ENCODE data around the gene CD8A.

Gene CD8A

GRCh38 chr2:86806059-86806857, 15.5 kb upstream of the CD8A start:
- no peaks in the 10 kb centered on the region for H3K9me3 Mint-ChIP-seq
- peak overlapping the region; percentile 93 for H3K27ac Mint-ChIP-seq (ENCODE audit: low read depth)
- DNase-seq (ENCODE audit: low spot score in 2 of 2) (no peak), ATAC-seq (replicated peaks; ENCODE audit: extremely low read depth, poor library complexity, severe bottlenecking) (no peak)
- peak overlapping the region; percentile 87 for H3K4me3 Mint-ChIP-seq
- H3K27me3 Mint-ChIP-seq: no peaks in the 10 kb centered on the region
- H3K36me3 Mint-ChIP-seq (ENCODE audit: insufficient read depth): peaks cover 14% of the 10 kb centered on the region
- peaks cover 56% of the 10 kb centered on the region for H3K4me1 Mint-ChIP-seq

DNA sequence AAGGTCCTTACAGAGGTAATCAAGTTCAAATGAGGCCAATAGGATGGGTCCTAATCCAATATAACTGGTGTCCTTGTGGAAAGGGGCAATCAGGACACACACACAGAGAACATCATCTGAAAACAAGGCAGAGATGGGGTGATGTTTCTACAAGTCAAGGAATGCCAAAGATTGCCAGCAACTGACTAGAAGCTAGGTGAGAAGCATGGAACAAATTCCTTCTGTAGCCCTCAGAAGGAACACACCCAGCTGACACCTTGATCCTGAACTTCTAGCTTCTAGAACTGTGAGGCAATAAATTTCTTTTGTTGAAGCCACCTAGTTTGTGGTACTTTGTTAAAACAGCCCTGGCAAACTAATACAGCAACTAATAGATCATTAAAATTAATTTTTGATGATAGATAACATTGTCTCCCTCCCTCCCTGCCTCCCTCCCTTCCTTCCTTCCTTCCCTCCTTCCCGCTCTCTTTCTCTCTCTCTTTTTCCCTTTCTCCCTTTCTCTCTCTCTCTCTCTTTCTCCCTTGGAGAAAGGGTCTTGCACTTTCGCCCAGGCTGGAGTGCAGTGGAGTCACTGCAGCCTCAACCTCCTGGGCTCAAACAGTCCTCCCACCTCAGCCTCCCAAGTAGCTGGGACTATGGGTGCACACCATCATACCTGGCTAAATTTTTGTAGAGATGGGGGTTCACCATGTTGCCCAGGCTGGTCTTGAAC, 10.3 kb upstream of the CD8A start:
- Mint-ChIP-seq H3K27me3 (no peaks in the 10 kb centered on the region), H3K9me3 (peaks cover 14% of the 10 kb centered on the region), H3K36me3 (ENCODE audit: insufficient read depth) (peaks cover 10% of the 10 kb centered on the region), H3K27ac (ENCODE audit: low read depth) (no peak overlapping the region), H3K4me1 (peaks cover 18% of the 10 kb centered on the region), H3K4me3 (no peak overlapping the region)
- DNase-seq (ENCODE audit: low spot score in 2 of 2) (no peak), ATAC-seq (replicated peaks; ENCODE audit: extremely low read depth, poor library complexity, severe bottlenecking) (no peak)

- Mint-ChIP-seq H3K27me3 (no peaks in the 10 kb centered on the region), H3K4me1 (peaks cover 54% of the 10 kb centered on the region), H3K4me3 (peak overlapping the region; percentile 61), H3K9me3 (peaks cover 25% of the 10 kb centered on the region), H3K36me3 (ENCODE audit: insufficient read depth) (peaks cover 38% of the 10 kb centered on the region), H3K27ac (ENCODE audit: low read depth) (peak overlapping the region; percentile 96)
- ATAC-seq (replicated peaks; ENCODE audit: extremely low read depth, poor library complexity, severe bottlenecking) (peak; percentile 48), DNase-seq (ENCODE audit: low spot score in 2 of 2) (peak in 1 of 2 donors; percentile 36)
These were observed 4.1 kb upstream of the CD8A start for GRCh38 chr2:86794861-86795260.

- Mint-ChIP-seq H3K36me3 (ENCODE audit: insufficient read depth) (peaks cover 48% of the 10 kb centered on the region), H3K4me1 (peaks cover 57% of the 10 kb centered on the region), H3K27ac (ENCODE audit: low read depth) (peak overlapping the region; percentile 96), H3K9me3 (peaks cover 25% of the 10 kb centered on the region), H3K4me3 (peak overlapping the region; percentile 61), H3K27me3 (no peaks in the 10 kb centered on the region)
- DNase-seq (ENCODE audit: low spot score in 2 of 2) (peak in 1 of 2 donors; percentile 54), ATAC-seq (replicated peaks; ENCODE audit: extremely low read depth, poor library complexity, severe bottlenecking) (peak; percentile 31)
These were observed 3.0 kb upstream of the CD8A start for GRCh38 chr2:86793752-86794151.

DNA sequence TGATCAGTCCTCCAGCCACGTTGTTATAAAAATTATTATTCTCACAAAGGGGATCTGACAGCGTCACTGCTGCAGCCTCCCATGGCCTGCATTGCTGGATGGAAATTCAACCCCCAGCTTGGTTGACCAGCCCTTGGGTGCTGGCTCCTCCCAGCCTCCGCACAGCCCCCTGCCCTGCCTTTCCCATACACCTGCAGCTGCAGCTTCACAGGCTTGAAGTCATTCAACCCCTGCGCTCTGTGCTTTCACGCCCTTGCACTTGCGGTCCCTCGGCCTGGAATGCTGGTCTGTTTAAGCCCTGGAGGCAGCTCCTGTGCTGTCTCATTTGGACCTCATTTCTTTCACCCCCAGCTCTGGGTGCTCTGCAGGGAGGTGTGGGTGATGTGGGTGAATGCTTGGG, 860 bp upstream of the CD8A start:
- peaks cover 65% of the 10 kb centered on the region for H3K36me3 Mint-ChIP-seq (ENCODE audit: insufficient read depth)
- peaks cover 17% of the 10 kb centered on the region for H3K9me3 Mint-ChIP-seq
- peaks cover 70% of the 10 kb centered on the region for H3K4me1 Mint-ChIP-seq
- ATAC-seq (replicated peaks; ENCODE audit: extremely low read depth, poor library complexity, severe bottlenecking) (no peak), DNase-seq (ENCODE audit: low spot score in 2 of 2) (no peak)
- H3K27ac Mint-ChIP-seq (ENCODE audit: low read depth): peak overlapping the region; percentile 96
- H3K4me3 Mint-ChIP-seq: peak overlapping the region; percentile 76
- no peaks in the 10 kb centered on the region for H3K27me3 Mint-ChIP-seq

DNA sequence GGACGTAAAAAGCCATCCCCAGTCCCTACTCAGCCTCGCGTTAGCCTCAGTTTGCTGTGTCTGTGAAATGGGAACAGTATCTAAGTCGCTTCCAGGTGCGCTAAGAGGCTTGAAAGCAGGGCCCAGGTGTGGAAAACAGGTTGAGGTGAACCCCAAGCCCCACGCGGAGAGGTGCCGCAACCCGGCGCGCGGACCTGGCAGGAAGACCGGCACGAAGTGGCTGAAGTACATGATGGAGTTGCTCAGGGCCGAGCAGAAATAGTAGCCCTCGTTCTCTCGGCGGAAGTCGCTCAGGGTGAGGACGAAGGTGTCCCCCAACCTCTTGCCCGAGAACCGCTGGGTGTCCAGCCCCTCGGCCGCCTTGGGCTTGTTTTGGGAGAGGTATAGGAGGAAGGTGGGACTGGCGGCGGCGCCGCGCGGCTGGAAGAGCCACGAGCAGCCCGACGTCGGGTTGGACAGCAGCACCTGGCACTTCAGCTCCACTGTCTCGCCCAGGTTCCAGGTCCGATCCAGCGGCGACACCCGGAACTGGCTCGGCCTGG, 508 bp downstream of the CD8A start:
- peaks cover 75% of the 10 kb centered on the region for H3K36me3 Mint-ChIP-seq (ENCODE audit: insufficient read depth)
- DNase-seq (ENCODE audit: low spot score in 2 of 2) (no peak), ATAC-seq (replicated peaks; ENCODE audit: extremely low read depth, poor library complexity, severe bottlenecking) (no peak)
- H3K4me3 Mint-ChIP-seq: peak overlapping the region; percentile 76
- peak overlapping the region; percentile 96 for H3K27ac Mint-ChIP-seq (ENCODE audit: low read depth)
- no peaks in the 10 kb centered on the region for H3K27me3 Mint-ChIP-seq
- peaks cover 73% of the 10 kb centered on the region for H3K4me1 Mint-ChIP-seq
- peaks cover 3% of the 10 kb centered on the region for H3K9me3 Mint-ChIP-seq

DNA sequence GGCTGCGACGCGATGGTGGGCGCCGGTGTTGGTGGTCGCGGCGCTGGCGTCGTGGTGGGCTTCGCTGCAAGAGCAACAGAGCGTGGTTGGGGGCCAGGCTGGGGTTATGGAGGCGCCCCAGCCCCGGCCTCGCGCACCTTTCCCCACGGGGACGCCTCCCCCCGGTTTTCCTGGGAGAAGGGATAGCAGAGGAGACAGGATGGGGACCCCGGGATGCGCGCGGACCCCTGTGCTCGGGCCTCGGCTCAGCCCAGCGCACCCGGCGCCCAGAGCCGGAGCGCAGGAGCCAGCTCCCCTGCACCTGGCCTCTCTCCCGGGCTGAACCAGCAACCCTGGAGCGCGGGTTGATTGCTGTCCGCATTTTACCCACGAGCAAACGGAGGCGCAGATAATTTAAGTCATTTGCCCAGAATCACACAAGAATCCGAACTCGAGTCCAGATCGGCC, 1.0 kb downstream of the CD8A start:
- ATAC-seq (replicated peaks; ENCODE audit: extremely low read depth, poor library complexity, severe bottlenecking) (no peak), DNase-seq (ENCODE audit: low spot score in 2 of 2) (no peak)
- Mint-ChIP-seq H3K4me3 (peak overlapping the region; percentile 76), H3K9me3 (no peaks in the 10 kb centered on the region), H3K4me1 (peaks cover 71% of the 10 kb centered on the region), H3K27ac (ENCODE audit: low read depth) (peak overlapping the region; percentile 96), H3K36me3 (ENCODE audit: insufficient read depth) (peaks cover 80% of the 10 kb centered on the region), H3K27me3 (no peaks in the 10 kb centered on the region)

DNA sequence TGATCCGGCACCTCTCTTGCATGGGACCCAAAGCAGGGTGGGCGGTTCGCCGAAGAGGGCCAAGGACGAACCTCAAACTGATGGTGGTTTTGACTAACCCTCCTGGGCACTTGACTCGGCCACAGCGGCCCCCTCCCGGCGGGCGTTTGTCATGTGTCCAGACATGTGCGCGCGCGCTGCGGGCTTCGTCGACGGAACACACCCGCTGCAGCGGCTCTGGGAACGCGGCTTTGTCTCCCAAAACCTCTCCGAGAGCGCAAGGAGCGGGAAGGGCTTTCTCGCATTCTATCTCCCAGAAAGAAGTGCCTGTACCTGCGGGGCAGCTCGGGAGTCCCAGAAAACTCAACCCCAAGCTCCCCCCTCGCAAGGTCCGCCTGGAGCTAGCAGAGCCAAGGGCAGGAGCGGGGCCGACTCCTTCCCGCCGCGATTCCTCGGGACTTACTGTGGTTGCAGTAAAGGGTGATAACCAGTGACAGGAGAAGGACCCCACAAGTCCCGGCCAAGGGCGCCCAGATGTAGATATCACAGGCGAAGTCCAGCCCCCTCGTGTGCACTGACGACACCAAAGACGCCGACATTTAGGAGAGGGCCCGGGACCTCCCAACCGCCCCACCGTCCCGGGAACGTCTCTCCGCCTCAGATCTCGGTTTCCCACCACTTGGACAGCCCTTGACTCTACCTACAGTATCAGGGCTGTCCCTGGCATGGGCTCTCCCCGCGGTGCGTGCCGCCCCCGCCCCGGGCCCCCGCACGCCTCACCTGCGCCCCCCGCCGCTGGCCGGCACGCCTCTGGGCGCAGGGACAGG, 1.6 kb downstream of the CD8A start:
- Mint-ChIP-seq H3K27me3 (no peaks in the 10 kb centered on the region), H3K9me3 (no peaks in the 10 kb centered on the region), H3K36me3 (ENCODE audit: insufficient read depth) (peaks cover 84% of the 10 kb centered on the region), H3K4me3 (peak overlapping the region; percentile 76), H3K27ac (ENCODE audit: low read depth) (peak overlapping the region; percentile 96), H3K4me1 (peaks cover 69% of the 10 kb centered on the region)
- DNase-seq (ENCODE audit: low spot score in 2 of 2) (no peak), ATAC-seq (replicated peaks; ENCODE audit: extremely low read depth, poor library complexity, severe bottlenecking) (no peak)

DNA sequence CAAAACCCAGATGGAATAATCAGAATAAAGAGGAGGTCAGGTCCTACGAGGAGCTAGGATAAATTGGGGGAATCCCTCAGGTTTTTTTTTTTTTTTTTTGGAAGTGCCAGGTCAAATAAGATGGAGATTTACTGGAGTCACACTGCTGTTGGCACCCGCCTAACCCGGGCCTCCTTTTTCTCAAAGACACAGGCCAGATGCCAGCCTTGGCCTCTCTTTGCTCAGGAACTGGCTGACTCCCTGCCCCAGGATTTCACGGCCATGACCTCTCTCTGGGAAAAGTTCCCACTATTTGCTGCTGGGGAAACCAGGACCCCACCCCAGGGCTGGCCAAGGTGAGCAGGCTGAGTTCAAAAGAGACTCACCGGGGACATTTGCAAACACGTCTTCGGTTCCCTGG, 2.5 kb downstream of the CD8A start:
- H3K4me3 Mint-ChIP-seq: peak overlapping the region; percentile 76
- peak overlapping the region; percentile 96 for H3K27ac Mint-ChIP-seq (ENCODE audit: low read depth)
- DNase-seq (ENCODE audit: low spot score in 2 of 2) (no peak), ATAC-seq (replicated peaks; ENCODE audit: extremely low read depth, poor library complexity, severe bottlenecking) (no peak)
- peaks cover 84% of the 10 kb centered on the region for H3K36me3 Mint-ChIP-seq (ENCODE audit: insufficient read depth)
- peaks cover 65% of the 10 kb centered on the region for H3K4me1 Mint-ChIP-seq
- no peaks in the 10 kb centered on the region for H3K9me3 Mint-ChIP-seq
- H3K27me3 Mint-ChIP-seq: no peaks in the 10 kb centered on the region

GRCh38 chr2:86787736-86788135, 3.0 kb downstream of the CD8A start:
- Mint-ChIP-seq H3K4me1 (peaks cover 61% of the 10 kb centered on the region), H3K27me3 (no peaks in the 10 kb centered on the region), H3K4me3 (peak overlapping the region; percentile 76), H3K27ac (ENCODE audit: low read depth) (peak overlapping the region; percentile 96), H3K36me3 (ENCODE audit: insufficient read depth) (peaks cover 84% of the 10 kb centered on the region), H3K9me3 (no peaks in the 10 kb centered on the region)
- DNase-seq (ENCODE audit: low spot score in 2 of 2) (peak in 1 of 2 donors; percentile 43), ATAC-seq (replicated peaks; ENCODE audit: extremely low read depth, poor library complexity, severe bottlenecking) (no peak)

- ATAC-seq (replicated peaks; ENCODE audit: extremely low read depth, poor library complexity, severe bottlenecking) (peak; percentile 73), DNase-seq (ENCODE audit: low spot score in 2 of 2) (peak in 1 of 2 donors; percentile 93)
- peaks cover 75% of the 10 kb centered on the region for H3K36me3 Mint-ChIP-seq (ENCODE audit: insufficient read depth)
- H3K4me3 Mint-ChIP-seq: peak overlapping the region; percentile 76
- no peaks in the 10 kb centered on the region for H3K27me3 Mint-ChIP-seq
- H3K27ac Mint-ChIP-seq (ENCODE audit: low read depth): peak overlapping the region; percentile 96
- H3K4me1 Mint-ChIP-seq: peaks cover 57% of the 10 kb centered on the region
- H3K9me3 Mint-ChIP-seq: no peaks in the 10 kb centered on the region
These were observed 4.6 kb downstream of the CD8A start for GRCh38 chr2:86786001-86786536.

DNA sequence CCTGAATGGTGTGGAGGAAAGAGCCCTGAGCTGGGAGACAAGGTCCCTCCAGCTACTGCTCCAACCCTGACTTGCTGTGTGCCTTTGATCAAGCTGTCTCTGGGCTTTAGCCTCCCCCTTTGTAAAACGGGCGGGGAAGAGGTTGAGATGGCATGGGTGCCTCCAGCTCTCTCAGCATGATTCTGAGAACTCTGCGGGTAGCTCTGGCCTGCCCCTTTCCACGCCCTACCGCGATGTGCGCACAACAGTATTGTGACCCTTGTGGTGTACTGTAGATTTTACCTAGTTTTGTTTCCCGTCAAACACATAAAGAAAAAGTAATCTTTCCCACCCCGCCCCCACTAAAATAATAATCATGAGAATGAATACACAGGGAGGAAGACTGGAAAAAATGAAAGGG, 5.3 kb downstream of the CD8A start:
- H3K27me3 Mint-ChIP-seq: no peaks in the 10 kb centered on the region
- H3K27ac Mint-ChIP-seq (ENCODE audit: low read depth): peak overlapping the region; percentile 96
- peaks cover 52% of the 10 kb centered on the region for H3K4me1 Mint-ChIP-seq
- no peaks in the 10 kb centered on the region for H3K9me3 Mint-ChIP-seq
- peak; percentile 70 for ATAC-seq (replicated peaks; ENCODE audit: extremely low read depth, poor library complexity, severe bottlenecking)
- peak; percentile 63 to 89 for DNase-seq (ENCODE audit: low spot score in 2 of 2)
- H3K4me3 Mint-ChIP-seq: peak overlapping the region; percentile 76
- H3K36me3 Mint-ChIP-seq (ENCODE audit: insufficient read depth): peaks cover 69% of the 10 kb centered on the region
